SK-N-SH (cell line): Measurements from ENCODE around the gene CCDC197. TPM values are rescaled to one million over a fixed set of nuclear protein-coding genes. Genes with fewer than 3 reads are reported as not detected.

Experiments
- CTCF ChIA-PET: fragments of 300-600, 350-600 bp; formaldehyde crosslinking; extraction: SDS; loops from one replicate; lab custom pipeline; 2021; lab: Yijun Ruan, JAX
- POLR2A ChIA-PET: fragments of 350-600 bp; sonication (Branson Sonifier 250); formaldehyde crosslinking; extraction: SDS; loops from one replicate; lab custom pipeline; 2020; ENCODE audit warnings: antibody characterized with exemption, inconsistent platforms; lab: Yijun Ruan, JAX
- DNase-seq: peaks from one replicate; pipeline ENCODE4 v3.0.0; 2012
- H2AFZ ChIP-seq: fragments of 200-600 bp; sonication (generic); 2 replicates; pipeline ENCODE4 v1.8.1; 2016; ENCODE audit warnings: antibody characterized with exemption, mild to moderate bottlenecking, low read depth
- H3F3A ChIP-seq: fragments of 200-600 bp; sonication (generic); replicated peaks from 2 replicates; pipeline ENCODE3; 2016; ENCODE audit warnings: antibody characterized with exemption, mild to moderate bottlenecking; ENCODE audit not compliant: insufficient read depth
- H3K27ac ChIP-seq, 2 experiments: fragments of 200-500 bp in 1 of 2; fragments of 200-600 bp in 1 of 2; sonication (Bioruptor generic) in 1 of 2; sonication (generic), shearing (Covaris generic) in 1 of 2; 2 replicates each; pipeline versions ENCODE4 v1.5.1 to v1.6.1; 2014 to 2016; ENCODE audit warnings: low read depth in 2 of 2, inconsistent platforms in 1 of 2, low read length in 1 of 2, mild to moderate bottlenecking in 1 of 2, mixed read lengths in 1 of 2
- H3K27me3 ChIP-seq: fragments of 200-600 bp; sonication (generic), shearing (Covaris generic); 2 replicates; pipeline ENCODE4 v1.6.1; 2016; ENCODE audit warnings: mixed run types; ENCODE audit not compliant: insufficient read depth
- H3K36me3 ChIP-seq, 2 experiments: fragments of 200-500 bp in 1 of 2; fragments of 200-600 bp in 1 of 2; sonication (Bioruptor generic) in 1 of 2; sonication (generic) in 1 of 2; replicated peaks in 1 of 2; 2 replicates each; pipeline versions ENCODE3 to v1.5.1; 2014 to 2016; ENCODE audit warnings: low read length in 1 of 2, mild to moderate bottlenecking in 1 of 2; ENCODE audit not compliant: insufficient read depth in 2 of 2, control insufficient read depth in 1 of 2
- H3K4me1 ChIP-seq, 2 experiments: fragments of 200-500 bp in 1 of 2; fragments of 200-600 bp in 1 of 2; sonication (Bioruptor generic) in 1 of 2; sonication (generic), shearing (Covaris generic) in 1 of 2; 2 replicates each; pipeline versions ENCODE4 v1.5.1 to v1.6.1; 2014 to 2016; ENCODE audit warnings: low read depth in 1 of 2, low read length in 1 of 2, mixed run types in 1 of 2; ENCODE audit not compliant: insufficient read depth in 2 of 2, control insufficient read depth in 1 of 2
- H3K4me2 ChIP-seq: fragments of 200-600 bp; sonication (generic), shearing (Covaris generic); 2 replicates; pipeline ENCODE4 v1.6.1; 2017; ENCODE audit warnings: mixed run types
- H3K4me3 ChIP-seq, 2 experiments: fragments of 200-500 bp in 1 of 2; fragments of 200-600 bp in 1 of 2; sonication (Bioruptor generic) in 1 of 2; sonication (generic), shearing (Covaris generic) in 1 of 2; 2 replicates each; pipeline versions ENCODE4 v1.5.1 to v1.8.1; 2014 to 2016; ENCODE audit warnings: low read depth in 2 of 2, inconsistent platforms in 1 of 2, low read length in 1 of 2, mild to moderate bottlenecking in 1 of 2, mixed read lengths in 1 of 2, moderate library complexity in 1 of 2
- H3K79me2 ChIP-seq: fragments of 200-600 bp; sonication (generic); 2 replicates; pipeline ENCODE4 v1.8.1; 2017; ENCODE audit warnings: mild to moderate bottlenecking; ENCODE audit not compliant: insufficient read depth
- H3K9ac ChIP-seq: fragments of 200-600 bp; sonication (generic); 2 replicates; pipeline ENCODE4 v1.6.1; 2017; ENCODE audit warnings: mixed run types
- H3K9me2 ChIP-seq: fragments of 200-600 bp; sonication (generic); 2 replicates; pipeline ENCODE4 v1.6.1; 2017; ENCODE audit warnings: mixed run types
- H3K9me3 ChIP-seq: fragments of 200-600 bp; sonication (generic); 2 replicates; pipeline ENCODE4 v1.6.1; 2017; ENCODE audit warnings: mixed run types, mild to moderate bottlenecking, moderate library complexity
- H4K20me1 ChIP-seq: fragments of 200-600 bp; sonication (generic); 2 replicates; pipeline ENCODE4 v1.6.1; 2017; ENCODE audit warnings: mild to moderate bottlenecking, mixed run types; ENCODE audit not compliant: insufficient read depth
- EZH2phosphoT487 ChIP-seq: fragments of 200-600 bp; sonication (generic); IDR thresholded peaks from 2 replicates; pipeline ENCODE4 v1.6.1; 2017; ENCODE audit warnings: low read depth, mixed run types, mild to moderate bottlenecking, antibody characterized with exemption, moderate library complexity, borderline replicate concordance
- FOSL2 ChIP-seq: IDR thresholded peaks from 2 replicates; pipeline ENCODE4 v1.4.0; 2012; ENCODE audit warnings: low read depth, mild to moderate bottlenecking, moderate library complexity, borderline replicate concordance
- FOXM1 ChIP-seq: IDR thresholded peaks from 2 replicates; pipeline ENCODE4 v1.4.0; 2012; ENCODE audit warnings: low read depth, mild to moderate bottlenecking
- RAD21 ChIP-seq: IDR thresholded peaks from 2 replicates; pipeline ENCODE4 v1.6.1; 2012; ENCODE audit warnings: mild to moderate bottlenecking, low read length
- RCOR1 ChIP-seq: fragments of 150-350 bp; IDR thresholded peaks from 2 replicates; pipeline ENCODE4 v1.6.1; 2017; ENCODE audit warnings: antibody characterized with exemption, low read length
- RXRA ChIP-seq: IDR thresholded peaks from 2 replicates; pipeline ENCODE4 v1.4.0; 2012; ENCODE audit warnings: low read depth, mild to moderate bottlenecking, borderline replicate concordance
- SMC3 ChIP-seq: IDR thresholded peaks from 2 replicates; pipeline ENCODE4 v1.6.1; 2012; ENCODE audit warnings: low read depth, low read length, improper control_type of control experiment
- TAF1 ChIP-seq: IDR thresholded peaks from 2 replicates; pipeline ENCODE4 v1.6.1; 2012; ENCODE audit warnings: low read depth, mild to moderate bottlenecking, low read length, moderate library complexity, borderline replicate concordance
- TEAD4 ChIP-seq: IDR thresholded peaks from 2 replicates; pipeline ENCODE4 v1.4.0; 2012; ENCODE audit warnings: mild to moderate bottlenecking, borderline replicate concordance; ENCODE audit not compliant: insufficient read depth
- WGBS: methylation state at CpG from one replicate; pipeline ENCODE4 v1.1.6; 2017; ENCODE audit warnings: low lambda C conversion rate; 5-methylcytosine and 5-hydroxymethylcytosine counted together
- polyA plus RNA-seq, 3 experiments: library from polyadenylated mRNA; depleted of rRNA; stranded (reverse); fragments of >200 nt; gene quantifications; 2 replicates each; pipeline ENCODE4 v1.2.3, GENCODE V29; 2012
- TF ChIP-seq, protein P1 (sequence below): IDR thresholded peaks from 2 replicates; pipeline ENCODE4 v1.4.0; 2012; ENCODE audit warnings: low read depth, borderline replicate concordance

CCDC197 gene
- polyA plus RNA-seq, 1 of the 3 experiments (the other 2 are of a cell fraction): not detected

DNA sequence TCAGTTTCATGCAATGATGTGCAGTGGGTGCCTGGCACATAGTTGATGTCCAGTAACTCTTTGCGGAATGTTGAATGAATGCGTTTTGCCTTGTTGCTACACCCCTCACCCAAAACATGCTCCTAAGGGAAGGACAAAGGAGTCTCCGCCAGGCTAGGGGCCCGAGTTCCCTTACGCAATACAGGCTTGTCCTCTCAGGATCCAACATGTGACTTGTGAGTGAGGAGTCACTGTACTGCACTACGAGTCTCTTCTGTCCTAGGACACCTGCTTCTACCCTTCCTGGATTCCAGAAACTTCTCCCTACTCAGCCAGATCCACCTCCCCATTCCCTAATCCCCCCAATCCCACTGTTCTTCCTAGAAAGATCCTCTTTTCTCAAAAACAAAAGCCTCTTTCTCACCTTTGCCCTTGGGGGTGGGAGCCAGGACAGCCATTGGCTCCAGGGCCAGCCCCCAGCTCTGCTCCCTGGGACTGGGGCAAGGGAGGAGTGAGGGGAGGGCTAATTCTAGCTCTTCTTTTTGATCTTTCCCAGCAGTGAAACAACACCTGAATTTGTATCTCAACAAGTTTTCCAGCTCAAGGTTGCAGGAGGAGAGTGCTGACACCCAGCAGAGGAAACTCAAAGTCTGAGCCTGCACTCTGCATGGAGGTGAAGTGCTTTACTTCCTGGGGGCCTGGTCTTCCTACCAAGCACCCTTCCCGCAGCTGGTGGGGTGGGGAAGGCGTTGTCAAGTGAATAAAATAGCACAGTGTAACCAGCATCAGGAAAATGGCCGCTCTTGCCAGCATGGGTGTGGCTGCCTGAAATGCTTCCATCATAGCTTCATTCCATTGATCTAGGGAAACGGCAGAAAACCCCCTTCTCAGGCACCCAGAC is 25.7 kb downstream of the CCDC197 start:
- H3K4me1 ChIP-seq: peaks cover 0 to 8% of the 10 kb centered on the region in 2 experiments; a peak in 1 of 4 replicates
- ChIA-PET CTCF (interaction anchor here (0.7 to 1.8 kb wide), 3 partner anchors 21 to 114 kb away, joined by 3 to 7 read pairs (median 6); no protein-coding TSS in a partner anchor), POLR2A (interaction anchor here (0.6 kb wide), 1 partner anchor 117 kb away, joined by 3 read pairs; no protein-coding TSS in a partner anchor)
- H3K9me3 ChIP-seq: no peaks in the 10 kb centered on the region
- no peak overlapping the region for H3K4me2 ChIP-seq
- H3K4me3 ChIP-seq: no peak overlapping the region
- H4K20me1 ChIP-seq: no peaks in the 10 kb centered on the region
- no peak overlapping the region for H3K9ac ChIP-seq
- H3K9me2 ChIP-seq: no peaks in the 10 kb centered on the region
- no peaks in the 10 kb centered on the region for H3K79me2 ChIP-seq
- DNase-seq: no peak
- H3K36me3 ChIP-seq: no peaks in the 10 kb centered on the region
- H2AFZ ChIP-seq: no peak overlapping the region
- no peaks in the 10 kb centered on the region for H3F3A ChIP-seq
- 68% methylated on average over 6 of the region's 10 CpGs for WGBS
- no peak overlapping the region for H3K27ac ChIP-seq
- TF ChIP-seq FOXM1: no peak
- no peak for TF ChIP-seq EZH2phosphoT487
- no peaks in the 10 kb centered on the region for H3K27me3 ChIP-seq

DNA sequence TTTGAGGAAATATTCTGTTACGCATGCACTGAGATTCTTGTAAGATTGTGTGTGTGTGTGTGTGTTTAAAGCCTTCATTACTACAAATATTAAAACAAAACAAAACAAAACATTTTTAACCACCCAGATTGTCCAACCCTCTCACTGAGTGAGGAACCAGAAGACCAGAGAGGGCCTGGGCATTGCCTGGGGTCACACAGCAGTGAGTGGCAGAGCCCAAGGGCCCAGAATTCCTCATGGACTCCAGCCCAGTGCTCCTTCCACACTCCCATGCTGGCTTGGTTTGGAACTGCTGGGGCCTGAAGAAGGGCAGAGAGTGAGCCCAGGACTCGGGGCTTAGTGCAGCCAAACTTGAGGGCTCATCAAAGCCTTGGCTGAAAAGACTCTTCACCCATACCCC is 27.4 kb downstream of the CCDC197 start:
- no peak for DNase-seq
- peaks cover 0 to 8% of the 10 kb centered on the region in 2 experiments; a peak in 1 of 4 replicates for H3K4me1 ChIP-seq
- no peaks in the 10 kb centered on the region for H3K79me2 ChIP-seq
- CTCF ChIA-PET: interaction anchor here (1.2 to 1.5 kb wide), 3 partner anchors 8 to 112 kb away, joined by 4 to 6 read pairs (median 6); no protein-coding TSS in a partner anchor
- H3K9me2 ChIP-seq: no peaks in the 10 kb centered on the region
- no peaks in the 10 kb centered on the region for H4K20me1 ChIP-seq
- no peak overlapping the region for H2AFZ ChIP-seq
- H3K27ac ChIP-seq: no peak overlapping the region
- no peak overlapping the region for H3K9ac ChIP-seq
- no peaks in the 10 kb centered on the region for H3K36me3 ChIP-seq
- TF ChIP-seq RCOR1: no peak
- TF ChIP-seq TAF1: no peak
- TF ChIP-seq RXRA: no peak
- no peak for TF ChIP-seq TEAD4
- TF ChIP-seq SMC3: no peak
- no peak for TF ChIP-seq RAD21
- TF ChIP-seq, all 33 proteins: peak for 0
- Histone ChIP-seq H3F3A (no peaks in the 10 kb centered on the region), H3K4me2 (no peak overlapping the region), H3K4me3 (no peak overlapping the region), H3K27me3 (no peaks in the 10 kb centered on the region), H3K9me3 (no peaks in the 10 kb centered on the region)
- 100% methylated on average over 1 of the region's 2 CpGs for WGBS
- POLR2A ChIA-PET: no interaction called here

DNA sequence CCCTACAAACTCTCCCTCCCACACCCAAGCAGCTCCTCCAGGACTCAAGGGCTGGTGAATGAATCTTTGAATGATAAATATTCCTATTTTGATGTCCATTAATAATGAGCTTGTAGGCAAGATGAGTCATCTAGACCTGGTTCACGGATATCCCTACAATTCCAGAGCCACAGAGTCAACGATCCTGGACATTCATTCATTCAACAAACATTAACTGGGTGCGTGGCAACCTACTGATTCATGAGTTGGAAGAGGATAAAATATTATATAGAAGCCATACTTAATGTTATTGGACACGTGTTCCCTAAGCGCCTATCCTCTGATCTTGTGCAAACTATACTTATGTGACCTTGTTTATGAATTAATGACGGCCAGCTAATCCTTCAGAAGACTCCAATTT is 28.6 kb downstream of the CCDC197 start:
- Histone ChIP-seq H3K27ac (no peak overlapping the region; a peak in 1 of 4 replicates), H3K79me2 (no peaks in the 10 kb centered on the region), H4K20me1 (no peaks in the 10 kb centered on the region), H3K9me3 (no peaks in the 10 kb centered on the region), H3F3A (no peaks in the 10 kb centered on the region), H3K4me1 (peaks cover 0 to 8% of the 10 kb centered on the region in 2 experiments; a peak in 1 of 4 replicates), H3K27me3 (no peaks in the 10 kb centered on the region), H3K4me3 (peak overlapping the region; percentile 55 to 65; a peak in 2 of 4 replicates), H3K36me3 (no peaks in the 10 kb centered on the region), H3K9ac (no peak overlapping the region), H3K4me2 (no peak overlapping the region), H2AFZ (0 out of 2 replicates have a peak overlapping the region, but pooled peaks have one; percentile 32), H3K9me2 (no peaks in the 10 kb centered on the region)
- 51% methylated on average over 6 of the region's 6 CpGs for WGBS
- no peak for DNase-seq
- CTCF ChIA-PET: interaction anchor here (0.7 to 1.5 kb wide), 6 partner anchors 9 to 111 kb away, joined by 3 to 8 read pairs (median 4); no protein-coding TSS in a partner anchor
- TF ChIP-seq, protein P1, sequence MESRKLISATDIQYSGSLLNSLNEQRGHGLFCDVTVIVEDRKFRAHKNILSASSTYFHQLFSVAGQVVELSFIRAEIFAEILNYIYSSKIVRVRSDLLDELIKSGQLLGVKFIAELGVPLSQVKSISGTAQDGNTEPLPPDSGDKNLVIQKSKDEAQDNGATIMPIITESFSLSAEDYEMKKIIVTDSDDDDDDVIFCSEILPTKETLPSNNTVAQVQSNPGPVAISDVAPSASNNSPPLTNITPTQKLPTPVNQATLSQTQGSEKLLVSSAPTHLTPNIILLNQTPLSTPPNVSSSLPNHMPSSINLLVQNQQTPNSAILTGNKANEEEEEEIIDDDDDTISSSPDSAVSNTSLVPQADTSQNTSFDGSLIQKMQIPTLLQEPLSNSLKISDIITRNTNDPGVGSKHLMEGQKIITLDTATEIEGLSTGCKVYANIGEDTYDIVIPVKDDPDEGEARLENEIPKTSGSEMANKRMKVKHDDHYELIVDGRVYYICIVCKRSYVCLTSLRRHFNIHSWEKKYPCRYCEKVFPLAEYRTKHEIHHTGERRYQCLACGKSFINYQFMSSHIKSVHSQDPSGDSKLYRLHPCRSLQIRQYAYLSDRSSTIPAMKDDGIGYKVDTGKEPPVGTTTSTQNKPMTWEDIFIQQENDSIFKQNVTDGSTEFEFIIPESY: no peak
- peak; percentile 12; the same call in 1 of the 2 replicates for TF ChIP-seq FOSL2
- POLR2A ChIA-PET: no interaction called here
